Osteoblast (primary cell): ENCODE data around the gene ROCK2. TPM values are rescaled to one million over a fixed set of nuclear protein-coding genes. Genes with fewer than 3 reads are reported as not detected.

Experiments
- DNase-seq: peaks from one replicate; pipeline ENCODE4 v3.0.0; 2011; ENCODE audit warnings: low spot score, mixed read lengths; ENCODE audit not compliant: insufficient read length; ENCODE audit errors: missing footprints
- H2AFZ ChIP-seq: 2 replicates; pipeline ENCODE4 v1.6.0; 2011; ENCODE audit warnings: mild to moderate bottlenecking, low read length
- H3K27ac ChIP-seq: 2 replicates; pipeline ENCODE4 v1.5.1; 2011; ENCODE audit warnings: mild to moderate bottlenecking, low read depth, low read length, moderate library complexity
- H3K27me3 ChIP-seq: 2 replicates; pipeline ENCODE4 v1.6.0; 2012; ENCODE audit warnings: mild to moderate bottlenecking, control low read depth, inconsistent platforms, low read length, moderate library complexity; ENCODE audit not compliant: insufficient read depth
- H3K36me3 ChIP-seq: 2 replicates; pipeline ENCODE4 v1.5.1; 2011; ENCODE audit warnings: mild to moderate bottlenecking, low read length, control low read depth, moderate library complexity; ENCODE audit not compliant: insufficient read depth
- H3K4me1 ChIP-seq: 2 replicates; pipeline ENCODE4 v1.5.1; 2011; ENCODE audit warnings: mild to moderate bottlenecking, low read length, control low read depth, moderate library complexity; ENCODE audit not compliant: insufficient read depth
- H3K4me2 ChIP-seq: 2 replicates; pipeline ENCODE4 v1.6.0; 2011; ENCODE audit warnings: mild to moderate bottlenecking, low read length; ENCODE audit not compliant: insufficient read depth
- H3K4me3 ChIP-seq: fragments of 200-600 bp; sonication (generic); 3 replicates; pipeline ENCODE4 v1.5.1; 2012; ENCODE audit warnings: mild to moderate bottlenecking, low read length, inconsistent platforms; ENCODE audit not compliant: insufficient read depth
- H3K79me2 ChIP-seq: 2 replicates; pipeline ENCODE4 v1.6.0; 2012; ENCODE audit warnings: mild to moderate bottlenecking, low read length, control low read depth, inconsistent platforms; ENCODE audit not compliant: insufficient read depth
- H3K9me3 ChIP-seq: 2 replicates; pipeline ENCODE4 v1.5.1; 2011; ENCODE audit warnings: low read depth, low read length, control low read depth
- H4K20me1 ChIP-seq: 2 replicates; pipeline ENCODE4 v1.6.0; 2012; ENCODE audit warnings: mild to moderate bottlenecking, low read length, control low read depth; ENCODE audit not compliant: insufficient read depth
- CTCF ChIP-seq: IDR thresholded peaks from 2 replicates; pipeline ENCODE4 v1.5.1; 2011; ENCODE audit warnings: mild to moderate bottlenecking, low read depth, low read length, moderate library complexity; ENCODE audit errors: extremely low read depth
- total RNA-seq: library from RNA; depleted of rRNA; stranded (reverse); fragments of >200 nt; gene quantifications from 2 replicates; pipeline ENCODE4 v1.2.3, GENCODE V29; 2012

ROCK2 gene
- total RNA-seq, 1 donor: 59.7 TPM

- Histone ChIP-seq H3K27me3 (no peaks in the 10 kb centered on the region), H3K4me2 (no peak overlapping the region), H3K27ac (no peak overlapping the region), H3K36me3 (no peaks in the 10 kb centered on the region), H2AFZ (no peak overlapping the region), H3K9me3 (no peaks in the 10 kb centered on the region), H3K79me2 (peaks cover 4% of the 10 kb centered on the region), H3K4me3 (no peak overlapping the region), H4K20me1 (peaks cover 7% of the 10 kb centered on the region), H3K4me1 (peaks cover 10% of the 10 kb centered on the region)
- DNase-seq: peak; percentile 45
- no peak for TF ChIP-seq CTCF
These were observed 185.4 kb downstream of the ROCK2 start for GRCh38 chr2:11158916-11159573.

- Histone ChIP-seq H2AFZ (no peak overlapping the region), H3K79me2 (peaks cover 4% of the 10 kb centered on the region), H3K4me1 (peaks cover 10% of the 10 kb centered on the region), H3K27ac (no peak overlapping the region), H3K27me3 (no peaks in the 10 kb centered on the region), H4K20me1 (peaks cover 7% of the 10 kb centered on the region), H3K9me3 (no peaks in the 10 kb centered on the region), H3K36me3 (no peaks in the 10 kb centered on the region), H3K4me2 (no peak overlapping the region), H3K4me3 (no peak overlapping the region)
- no peak for TF ChIP-seq CTCF
- peak; percentile 70 for DNase-seq
These were observed 186.7 kb downstream of the ROCK2 start for GRCh38 chr2:11157731-11158130.

GRCh38 chr2:11157296-11157695 is 187.1 kb downstream of the ROCK2 start:
- no peak overlapping the region for H3K4me3 ChIP-seq
- peak; percentile 82 for DNase-seq
- no peaks in the 10 kb centered on the region for H3K36me3 ChIP-seq
- H3K79me2 ChIP-seq: peaks cover 4% of the 10 kb centered on the region
- peaks cover 7% of the 10 kb centered on the region for H4K20me1 ChIP-seq
- H3K9me3 ChIP-seq: no peaks in the 10 kb centered on the region
- H3K4me2 ChIP-seq: no peak overlapping the region
- no peak for TF ChIP-seq CTCF
- no peak overlapping the region for H3K27ac ChIP-seq
- peaks cover 10% of the 10 kb centered on the region for H3K4me1 ChIP-seq
- H2AFZ ChIP-seq: no peak overlapping the region
- H3K27me3 ChIP-seq: no peaks in the 10 kb centered on the region

- Histone ChIP-seq H3K4me3 (no peak overlapping the region), H3K36me3 (no peaks in the 10 kb centered on the region), H3K4me2 (no peak overlapping the region), H3K79me2 (peaks cover 4% of the 10 kb centered on the region), H3K9me3 (no peaks in the 10 kb centered on the region), H4K20me1 (peaks cover 7% of the 10 kb centered on the region), H2AFZ (no peak overlapping the region), H3K27ac (no peak overlapping the region), H3K4me1 (peaks cover 10% of the 10 kb centered on the region), H3K27me3 (no peaks in the 10 kb centered on the region)
- no peak for TF ChIP-seq CTCF
- DNase-seq: peak; percentile 59
These were observed 187.9 kb downstream of the ROCK2 start for GRCh38 chr2:11156396-11157075.
